GM23338 (cell line): ENCODE results near the gene ACSL6. TPM values are rescaled to one million over a fixed set of nuclear protein-coding genes. Genes with fewer than 3 reads are reported as not detected.

ENCODE experiments used
- ATAC-seq: fragments of 200-7000 bp; cut with Tn5 transposase; 3 replicates; pipeline ENCODE4 v1.9.1; 2020
- DNase-seq: peaks from one replicate; pipeline ENCODE4 v3.0.0-alpha.2; 2015; ENCODE audit warnings: low spot score
- H2AFZ ChIP-seq: fragments of 200-600 bp; sonication (generic); 2 replicates; pipeline ENCODE4 v1.8.0; 2016; ENCODE audit warnings: antibody characterized with exemption, mild to moderate bottlenecking, moderate library complexity
- H3F3A ChIP-seq: fragments of 200-600 bp; sonication (generic); replicated peaks from 2 replicates; pipeline ENCODE4 v1.8.0; 2017; ENCODE audit warnings: antibody characterized with exemption, mixed run types, low read depth
- H3K27ac ChIP-seq: fragments of 200-600 bp; sonication (generic); 2 replicates; pipeline ENCODE4 v1.6.1; 2016; ENCODE audit warnings: low read depth
- H3K27me3 ChIP-seq: fragments of 200-600 bp; sonication (generic); 2 replicates; pipeline ENCODE4 v1.8.0; 2016; ENCODE audit warnings: mild to moderate bottlenecking, mixed run types, moderate library complexity; ENCODE audit not compliant: insufficient read depth
- H3K36me3 ChIP-seq: fragments of 200-600 bp; sonication (generic); 2 replicates; pipeline ENCODE4 v1.8.0; 2016; ENCODE audit warnings: mild to moderate bottlenecking; ENCODE audit not compliant: insufficient read depth
- H3K4me1 ChIP-seq: fragments of 200-600 bp; sonication (generic); 2 replicates; pipeline ENCODE4 v1.8.0; 2016; ENCODE audit warnings: mild to moderate bottlenecking, moderate library complexity; ENCODE audit not compliant: insufficient read depth
- H3K4me2 ChIP-seq: fragments of 200-600 bp; sonication (generic); 2 replicates; pipeline ENCODE4 v1.7.1; 2017; ENCODE audit warnings: mixed run types
- H3K4me3 ChIP-seq: fragments of 200-600 bp; sonication (generic); 2 replicates; pipeline ENCODE4 v1.6.1; 2016; ENCODE audit warnings: mixed run types
- H3K79me2 ChIP-seq: fragments of 200-600 bp; sonication (generic); replicated peaks from 2 replicates; pipeline ENCODE4 v1.8.0; 2017; ENCODE audit warnings: mild to moderate bottlenecking; ENCODE audit not compliant: insufficient read depth
- H3K9me2 ChIP-seq: fragments of 200-600 bp; sonication (generic); 2 replicates; pipeline ENCODE4 v1.8.0; 2017; ENCODE audit not compliant: insufficient read depth
- H4K20me1 ChIP-seq: fragments of 200-600 bp; sonication (generic); replicated peaks from 2 replicates; pipeline ENCODE4 v1.8.0; 2017; ENCODE audit warnings: mild to moderate bottlenecking; ENCODE audit not compliant: insufficient read depth
- H3K27ac Mint-ChIP-seq: 2 replicates; pipeline ENCODE4 v1.8.0; 2020; ENCODE audit warnings: inconsistent platforms, mild to moderate bottlenecking, moderate library complexity, mixed read lengths
- H3K27me3 Mint-ChIP-seq: 3 replicates; pipeline ENCODE4 v1.8.0; 2022; ENCODE audit warnings: low read depth, mild to moderate bottlenecking, moderate library complexity, mixed read lengths, inconsistent platforms; ENCODE audit not compliant: insufficient read depth, poor library complexity
- H3K36me3 Mint-ChIP-seq: 3 replicates; pipeline ENCODE4 v1.8.0; 2021; ENCODE audit warnings: low read depth, mild to moderate bottlenecking, inconsistent platforms, moderate library complexity, mixed read lengths
- H3K4me1 Mint-ChIP-seq: 3 replicates; pipeline ENCODE4 v1.8.0; 2020; ENCODE audit warnings: mild to moderate bottlenecking, inconsistent platforms, mixed read lengths
- H3K4me3 Mint-ChIP-seq: 3 replicates; pipeline ENCODE4 v1.8.0; 2021; ENCODE audit warnings: moderate library complexity, mild to moderate bottlenecking, inconsistent platforms, mixed read lengths
- H3K9me3 Mint-ChIP-seq: 3 replicates; pipeline ENCODE4 v1.8.0; 2020; ENCODE audit warnings: moderate library complexity, mild to moderate bottlenecking, inconsistent platforms, mixed read lengths
- CREB1 ChIP-seq: fragments of 250-450 bp; sonication (Bioruptor Pico); IDR thresholded peaks from 2 replicates; pipeline ENCODE4 v1.5.0; 2020; ENCODE audit warnings: low read depth, mild to moderate bottlenecking, moderate library complexity
- EZH2phosphoT487 ChIP-seq: fragments of 200-600 bp; sonication (generic); IDR thresholded peaks from one replicate; pipeline ENCODE4 v1.8.1; 2018; ENCODE audit warnings: antibody characterized with exemption; ENCODE audit not compliant: unreplicated experiment
- NANOG ChIP-seq: IDR thresholded peaks from 2 replicates; pipeline ENCODE4 v1.6.1; 2016; ENCODE audit warnings: antibody characterized with exemption, borderline replicate concordance
- POLR2AphosphoS5 ChIP-seq: IDR thresholded peaks from 2 replicates; pipeline ENCODE4 v1.6.1; 2016; ENCODE audit warnings: antibody characterized with exemption, low read depth
- STAT1 ChIP-seq: IDR thresholded peaks from one replicate; pipeline ENCODE4 v1.6.1; 2016; ENCODE audit warnings: antibody characterized with exemption; ENCODE audit not compliant: unreplicated experiment
- ZNF331 ChIP-seq: fragments of 250-450 bp; sonication (Bioruptor Pico); IDR thresholded peaks from 2 replicates; pipeline ENCODE4 v1.5.0; 2020; ENCODE audit warnings: low read depth, mild to moderate bottlenecking, moderate library complexity
- ZNF462 ChIP-seq: fragments of 250-450 bp; sonication (Bioruptor Pico); IDR thresholded peaks from 2 replicates; pipeline ENCODE4 v1.5.0; 2020; ENCODE audit warnings: mild to moderate bottlenecking, moderate library complexity
- polyA plus RNA-seq: library from polyadenylated mRNA; unstranded; fragments of >200 nt; fragmentation: Nextera tagmentation; extraction: Ambion mirVana; gene quantifications from 2 replicates; pipeline ENCODE4 v1.2.1, GENCODE V29; 2016
- total RNA-seq: library from RNA; depleted of rRNA; stranded (reverse); fragments of >200 nt; shearing (Covaris generic); gene quantifications from 2 replicates; pipeline ENCODE4 v1.2.3, GENCODE V29; 2014
- TF ChIP-seq, protein P1 (sequence below), 2 experiments: fragments of 200-600 bp in 1 of 2; sonication (generic) in 1 of 2; conservative IDR thresholded peaks; 2 replicates each; pipeline versions ENCODE4 v1.5.1 to v1.6.1; 2016 to 2017; ENCODE audit warnings: antibody characterized with exemption in 2 of 2, low read depth in 2 of 2, mild to moderate bottlenecking in 2 of 2, moderate library complexity in 1 of 2
- TF ChIP-seq, protein P2 (sequence below): IDR thresholded peaks from 2 replicates; pipeline ENCODE4 v1.6.1; 2016; ENCODE audit warnings: antibody characterized with exemption

The ACSL6 gene
- total and polyA plus RNA-seq, 2 experiments from 2014 or later = 0.76 to 3.6 TPM

DNA sequence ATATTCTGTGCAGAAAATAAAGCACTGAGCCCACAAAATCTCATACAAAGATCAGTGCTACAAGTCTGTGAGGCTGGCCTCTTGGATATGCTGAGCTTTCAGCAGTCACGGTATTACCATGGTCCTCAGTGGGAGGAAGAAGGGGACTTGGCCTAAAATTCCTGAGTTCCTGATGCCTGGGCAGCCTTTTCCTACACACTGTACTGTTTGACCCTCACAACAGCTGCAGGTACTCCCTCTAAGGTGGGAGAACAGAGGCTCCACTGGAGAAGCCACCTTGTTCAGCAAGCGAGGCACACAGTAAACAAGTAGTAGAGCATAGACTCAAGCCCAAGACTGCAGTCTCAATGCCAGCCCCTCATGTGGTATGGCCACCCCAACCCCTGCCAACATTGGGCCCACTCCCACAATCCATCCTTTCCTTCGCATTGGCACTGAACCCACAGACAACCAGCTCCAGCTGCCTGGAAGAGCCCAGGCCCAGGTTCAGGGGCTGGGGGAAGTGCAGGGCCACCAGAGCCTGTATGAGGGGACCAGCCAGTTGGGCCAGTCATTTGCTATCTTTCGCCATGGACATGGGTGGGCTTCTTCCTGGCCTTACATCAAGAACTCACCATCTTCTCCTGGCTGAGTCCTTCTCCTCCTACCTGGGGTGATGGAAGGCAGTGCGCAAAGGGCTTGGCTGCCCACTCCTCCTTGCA is 14.3 kb downstream of the ACSL6 start:
- Histone ChIP-seq H3K27ac (no peak overlapping the region), H3K4me3 (no peak overlapping the region), H2AFZ (no peak overlapping the region), H3K4me2 (no peak overlapping the region), H3K27me3 (no peaks in the 10 kb centered on the region), H3K36me3 (no peaks in the 10 kb centered on the region), H3K79me2 (no peaks in the 10 kb centered on the region), H3F3A (no peaks in the 10 kb centered on the region), H3K4me1 (peaks cover 12% of the 10 kb centered on the region), H4K20me1 (no peaks in the 10 kb centered on the region), H3K9me2 (no peaks in the 10 kb centered on the region)
- DNase-seq = no peak
- Mint-ChIP-seq H3K4me3 (no peak overlapping the region), H3K36me3 (no peaks in the 10 kb centered on the region), H3K9me3 (no peaks in the 10 kb centered on the region), H3K4me1 (peaks cover 28% of the 10 kb centered on the region), H3K27ac (no peak overlapping the region), H3K27me3 (peaks cover 9% of the 10 kb centered on the region)
- ATAC-seq = no peak
- TF ChIP-seq ZNF331 = no peak
- no peak for TF ChIP-seq NANOG
- no peak for TF ChIP-seq CREB1 (CRISPR knock-in tag)

GRCh38 chr5:131996210-131997025 is 15.0 kb downstream of the ACSL6 start:
- H3K36me3 ChIP-seq = no peaks in the 10 kb centered on the region
- peaks cover 6% of the 10 kb centered on the region for H3K4me1 ChIP-seq
- H3K27ac ChIP-seq = no peak overlapping the region
- H3K36me3 Mint-ChIP-seq = no peaks in the 10 kb centered on the region
- peaks cover 6% of the 10 kb centered on the region for H3K27me3 Mint-ChIP-seq
- H3K79me2 ChIP-seq = no peaks in the 10 kb centered on the region
- H3K4me1 Mint-ChIP-seq = peaks cover 26% of the 10 kb centered on the region
- H3K27me3 ChIP-seq = no peaks in the 10 kb centered on the region
- no peaks in the 10 kb centered on the region for H4K20me1 ChIP-seq
- no peaks in the 10 kb centered on the region for H3K9me3 Mint-ChIP-seq
- H3K9me2 ChIP-seq = no peaks in the 10 kb centered on the region
- no peak overlapping the region for H3K4me2 ChIP-seq
- H3K4me3 Mint-ChIP-seq = no peak overlapping the region
- H3F3A ChIP-seq = no peaks in the 10 kb centered on the region
- no peak overlapping the region for H2AFZ ChIP-seq
- no peak overlapping the region for H3K4me3 ChIP-seq
- DNase-seq (no peak), ATAC-seq (no peak)
- no peak overlapping the region; the same call in 1 of the 2 replicates for H3K27ac Mint-ChIP-seq
- TF ChIP-seq, protein P1, sequence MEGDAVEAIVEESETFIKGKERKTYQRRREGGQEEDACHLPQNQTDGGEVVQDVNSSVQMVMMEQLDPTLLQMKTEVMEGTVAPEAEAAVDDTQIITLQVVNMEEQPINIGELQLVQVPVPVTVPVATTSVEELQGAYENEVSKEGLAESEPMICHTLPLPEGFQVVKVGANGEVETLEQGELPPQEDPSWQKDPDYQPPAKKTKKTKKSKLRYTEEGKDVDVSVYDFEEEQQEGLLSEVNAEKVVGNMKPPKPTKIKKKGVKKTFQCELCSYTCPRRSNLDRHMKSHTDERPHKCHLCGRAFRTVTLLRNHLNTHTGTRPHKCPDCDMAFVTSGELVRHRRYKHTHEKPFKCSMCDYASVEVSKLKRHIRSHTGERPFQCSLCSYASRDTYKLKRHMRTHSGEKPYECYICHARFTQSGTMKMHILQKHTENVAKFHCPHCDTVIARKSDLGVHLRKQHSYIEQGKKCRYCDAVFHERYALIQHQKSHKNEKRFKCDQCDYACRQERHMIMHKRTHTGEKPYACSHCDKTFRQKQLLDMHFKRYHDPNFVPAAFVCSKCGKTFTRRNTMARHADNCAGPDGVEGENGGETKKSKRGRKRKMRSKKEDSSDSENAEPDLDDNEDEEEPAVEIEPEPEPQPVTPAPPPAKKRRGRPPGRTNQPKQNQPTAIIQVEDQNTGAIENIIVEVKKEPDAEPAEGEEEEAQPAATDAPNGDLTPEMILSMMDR (conservative IDR thresholded peaks at IDR 0.05; ENCODE audit: low read depth in 2 of 2) = no peak
- TF ChIP-seq EZH2phosphoT487 = no peak
- no peak for TF ChIP-seq ZNF462 (CRISPR knock-in tag)
- no peak for TF ChIP-seq ZNF331
- TF ChIP-seq, protein P2, sequence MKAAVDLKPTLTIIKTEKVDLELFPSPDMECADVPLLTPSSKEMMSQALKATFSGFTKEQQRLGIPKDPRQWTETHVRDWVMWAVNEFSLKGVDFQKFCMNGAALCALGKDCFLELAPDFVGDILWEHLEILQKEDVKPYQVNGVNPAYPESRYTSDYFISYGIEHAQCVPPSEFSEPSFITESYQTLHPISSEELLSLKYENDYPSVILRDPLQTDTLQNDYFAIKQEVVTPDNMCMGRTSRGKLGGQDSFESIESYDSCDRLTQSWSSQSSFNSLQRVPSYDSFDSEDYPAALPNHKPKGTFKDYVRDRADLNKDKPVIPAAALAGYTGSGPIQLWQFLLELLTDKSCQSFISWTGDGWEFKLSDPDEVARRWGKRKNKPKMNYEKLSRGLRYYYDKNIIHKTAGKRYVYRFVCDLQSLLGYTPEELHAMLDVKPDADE = no peak
- TF ChIP-seq POLR2AphosphoS5 = no peak
- no peak for TF ChIP-seq STAT1
